Posterior vena cava (tissue), 2 donors: ENCODE measurements around the gene SYNGR3. TPM values are rescaled to one million over a fixed set of nuclear protein-coding genes. Genes with fewer than 3 reads are reported as not detected.
A peak's percentile ranks its signal among the peaks of the same experiment; 100 is the strongest.
"Not testable (repeated sequence)": the region's sequence is repeated elsewhere in the genome, so short reads cannot be mapped to it uniquely, and the experiment has no call there.

Experiments
- DNase-seq: peaks from one replicate; pipeline ENCODE4 v3.0.0-alpha.2; 2020; ENCODE audit warnings: low spot score
- intact Hi-C, 2 donors: fragments of 100-400 bp; cut with DNase I; formaldehyde crosslinking; loops; one replicate each; pipeline versions ENCODE4 v1.14.1 to v1.14.2; 2022 to 2023
- total RNA-seq, 2 donors: library from RNA; stranded (reverse); fragmentation: NEBNext Ultra II Directional; extraction: Animal tissue kit (Norgen Biotek cat#: 25700); gene quantifications; one replicate each; pipeline ENCODE4 v1.2.1, GENCODE V29; 2021
- donor health status: DM: yes; HTN: yes; CAD: no.
- donor health status: DM: yes; HTN: yes; CAD: no.

The SYNGR3 gene
- total RNA-seq, 2 donors from 2014 or later = 0.33 to 0.83 TPM

DNA sequence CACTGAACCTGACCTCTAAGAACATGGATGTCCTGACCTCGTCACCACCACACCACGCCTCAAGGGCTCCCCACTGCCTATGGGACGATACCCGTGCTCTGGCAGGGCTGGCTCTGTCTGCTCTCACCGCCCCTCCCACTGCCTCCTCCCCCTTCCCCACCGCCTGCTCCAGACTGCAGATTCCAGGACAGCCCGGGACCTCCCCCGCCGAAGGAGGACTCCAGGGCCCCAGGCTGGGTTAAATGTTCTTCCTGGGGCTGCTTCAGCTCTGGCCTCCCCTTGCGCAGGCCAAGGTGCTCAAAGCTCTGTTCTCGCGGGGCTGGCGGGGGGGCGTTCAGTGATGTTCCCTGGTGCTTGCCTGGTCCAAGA, 32.9 kb downstream of the SYNGR3 start:
- intact Hi-C loops = loop anchor here in 1 of 2 donors (5.0 kb wide), 1 partner anchor 125 kb away; the partner anchor contains the start of gene RAB26
- DNase-seq = no peak

- intact Hi-C loops = loop anchor here in 1 of 2 donors (5.0 kb wide), 1 partner anchor 124 kb away; the partner anchor contains the start of gene RAB26
- peak; percentile 99 for DNase-seq
Observed at GRCh38 chr16:2023092-2024031, 33.6 kb downstream of the SYNGR3 start.

DNA sequence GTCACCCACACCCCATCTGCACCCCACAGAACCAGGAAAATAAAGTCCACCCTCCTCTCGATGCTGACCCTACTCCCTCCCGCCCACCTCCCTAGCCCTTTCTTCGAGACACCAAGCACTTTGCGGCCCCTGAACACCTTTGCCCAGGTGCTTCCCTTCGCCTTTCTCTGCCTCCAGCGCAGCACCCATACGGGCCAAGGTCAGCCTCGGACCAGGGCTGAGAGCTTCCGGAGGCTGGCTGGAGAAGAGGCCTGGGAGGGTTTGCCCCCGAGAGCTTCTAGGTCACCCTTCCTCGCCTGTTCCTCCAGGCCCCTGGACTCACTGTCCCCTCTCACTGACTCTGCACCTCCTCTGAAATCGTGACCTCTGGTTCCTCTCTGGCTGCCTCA, 34.3 kb downstream of the SYNGR3 start:
- intact Hi-C loops = loop anchor here in 1 of 2 donors (5.0 kb wide), 1 partner anchor 123 kb away; the partner anchor contains the start of gene RAB26
- no peak for DNase-seq

GRCh38 chr16:2025251-2025650, 35.5 kb downstream of the SYNGR3 start:
- intact Hi-C loops = no loop called here
- DNase-seq = no peak

DNA sequence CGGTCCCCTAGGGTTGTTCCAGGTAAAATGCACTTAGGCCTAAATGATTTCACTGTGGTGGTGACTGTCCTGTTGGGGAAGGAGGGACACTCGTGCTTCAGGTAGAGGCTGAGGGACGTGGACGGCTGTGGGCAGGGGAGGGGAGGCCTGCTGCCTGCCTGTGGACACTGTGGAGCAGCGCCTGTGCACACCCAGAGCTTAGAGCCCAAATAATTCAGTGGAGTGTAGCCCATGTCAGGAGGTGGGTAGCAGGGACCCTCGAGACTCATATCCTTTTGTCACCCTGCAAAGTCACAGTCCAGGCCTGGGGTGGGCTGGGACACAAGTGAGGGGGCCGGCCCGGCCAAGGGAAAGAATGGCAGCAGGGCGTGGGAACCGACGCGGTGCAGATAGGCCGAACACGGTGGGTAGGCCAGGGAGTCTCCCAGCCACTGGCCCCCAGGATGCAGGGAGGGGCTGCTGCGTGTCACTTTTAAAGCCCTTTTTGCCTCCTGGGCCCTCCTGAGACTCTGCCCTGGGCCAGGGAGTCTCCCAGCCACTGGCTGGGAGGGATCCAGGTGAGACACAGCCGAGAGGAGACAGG, 36.2 kb downstream of the SYNGR3 start:
- intact Hi-C loops = no loop called here
- no peak for DNase-seq

DNA sequence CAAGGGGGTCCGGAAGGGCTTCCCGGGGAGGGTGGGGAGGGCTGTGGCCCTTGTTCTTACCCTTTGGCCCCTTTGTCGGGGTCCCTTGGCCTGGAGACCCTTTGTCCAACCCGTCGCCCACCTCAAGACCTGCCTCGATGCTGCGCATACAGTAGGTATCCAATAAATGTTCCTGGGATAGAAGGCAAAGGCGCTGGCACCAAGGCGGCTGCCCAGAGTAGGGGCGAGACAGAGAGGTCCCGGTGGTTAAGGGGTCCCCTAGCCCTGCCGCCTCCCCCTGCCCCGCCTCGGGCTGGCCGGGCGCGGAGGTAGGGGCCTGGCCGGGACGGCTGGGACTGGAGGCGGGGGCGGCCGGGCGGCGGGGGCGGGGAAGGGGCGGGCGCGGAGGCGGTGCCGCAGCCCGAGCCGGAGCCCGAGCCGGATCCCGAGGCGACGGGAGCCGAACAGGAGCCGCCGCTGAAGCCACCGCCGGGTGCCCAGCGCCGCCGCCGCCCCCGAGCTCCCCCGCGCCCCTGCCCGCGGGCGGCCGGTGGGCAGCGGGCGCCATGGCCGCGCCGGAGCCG, 36.8 kb downstream of the SYNGR3 start, which contains the start of gene NHERF2:
NHERF2 (plus strand) TSS at position 442 of the 563 bp plus-strand sequence; CDS start at position 546, 104 bp downstream.
- intact Hi-C loops = no loop called here
- DNase-seq = no peak

DNA sequence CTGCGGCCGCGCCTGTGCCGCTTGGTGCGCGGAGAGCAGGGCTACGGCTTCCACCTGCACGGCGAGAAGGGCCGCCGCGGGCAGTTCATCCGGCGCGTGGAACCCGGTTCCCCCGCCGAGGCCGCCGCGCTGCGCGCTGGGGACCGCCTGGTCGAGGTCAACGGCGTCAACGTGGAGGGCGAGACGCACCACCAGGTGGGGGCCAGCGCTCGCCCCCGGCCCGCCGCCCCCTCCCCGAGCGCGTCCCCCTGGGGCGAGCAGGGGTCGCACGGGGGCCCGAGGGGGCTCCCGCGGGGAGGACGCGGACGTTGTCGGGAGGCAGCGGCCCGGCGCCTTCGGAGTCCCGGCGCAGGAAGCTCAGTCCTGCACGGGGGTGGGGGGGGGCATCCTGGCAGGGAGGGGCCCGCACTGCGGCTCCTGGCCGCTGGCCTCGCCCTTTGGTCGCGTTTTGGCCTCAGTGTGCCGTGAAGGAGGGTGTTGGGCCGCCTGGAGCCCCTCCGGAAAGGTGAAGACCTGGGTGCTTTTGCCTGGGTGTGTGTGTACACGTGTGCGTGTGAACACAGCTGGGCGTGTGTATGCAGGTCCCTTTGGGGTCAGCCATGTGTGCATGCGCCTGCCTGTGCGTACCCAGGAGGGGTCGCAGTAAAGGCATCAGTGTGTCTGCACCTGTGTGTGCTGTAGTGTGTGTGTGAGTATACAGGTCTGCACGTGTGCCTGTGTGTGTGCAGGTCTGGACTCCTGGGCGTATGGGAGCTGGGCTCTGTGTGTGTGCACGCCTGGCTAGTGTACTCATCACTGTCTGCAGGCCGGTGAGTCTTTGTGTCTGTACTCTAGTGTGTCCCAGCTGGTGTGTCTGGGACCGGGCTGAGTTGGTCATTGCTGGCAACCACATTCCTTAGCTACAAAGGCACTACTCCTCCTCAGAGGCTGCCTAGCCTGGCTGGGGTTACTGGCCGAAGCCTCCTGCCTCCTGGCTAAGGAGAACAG, 37.5 kb downstream of the SYNGR3 start:
- DNase-seq = no peak
- intact Hi-C loops = no loop called here

GRCh38 chr16:2028146-2028545, 38.4 kb downstream of the SYNGR3 start:
- DNase-seq = no peak
- intact Hi-C loops = no loop called here

DNA sequence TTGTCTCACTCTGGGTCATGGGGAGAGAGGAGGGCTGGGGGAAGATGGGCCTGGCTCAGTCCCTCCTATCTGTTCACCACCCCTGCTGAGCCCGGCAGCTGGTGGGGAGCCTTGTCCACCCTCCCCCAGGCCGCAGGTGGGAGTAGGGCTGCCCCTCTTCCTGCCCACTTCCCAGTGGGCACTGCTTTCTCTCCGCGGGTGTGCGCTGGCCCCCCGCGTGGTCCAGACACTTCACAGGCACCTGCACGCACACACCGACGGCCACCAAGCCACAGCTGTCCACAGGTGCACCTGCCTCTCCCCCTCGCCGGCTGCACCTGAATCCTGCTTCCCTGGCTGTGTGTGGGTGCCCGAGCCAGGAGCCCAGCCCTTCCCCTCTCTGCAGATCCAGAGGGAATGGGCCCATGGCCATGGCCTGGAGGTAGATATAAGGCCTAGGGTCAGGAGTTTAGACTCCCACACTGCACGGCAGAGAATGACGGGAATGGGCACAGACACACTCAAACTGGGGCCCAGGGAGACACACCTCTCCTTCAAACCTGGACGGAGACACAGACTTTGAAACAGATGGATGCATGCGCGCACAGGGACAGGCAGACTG, 39.0 kb downstream of the SYNGR3 start:
- intact Hi-C loops = no loop called here
- no peak for DNase-seq

GRCh38 chr16:2029350-2029749, 39.6 kb downstream of the SYNGR3 start:
- DNase-seq = no peak
- intact Hi-C loops = no loop called here

- intact Hi-C loops = loop anchor here in 1 of 2 donors (10.0 kb wide), 1 partner anchor 65 kb away; no protein-coding TSS in a partner anchor
- no peak for DNase-seq
Observed at GRCh38 chr16:2030036-2030435, 40.3 kb downstream of the SYNGR3 start.

- intact Hi-C loops = loop anchor here in 1 of 2 donors (10.0 kb wide), 1 partner anchor 64 kb away; no protein-coding TSS in a partner anchor
- DNase-seq = no peak
Observed at GRCh38 chr16:2031081-2031577, 41.4 kb downstream of the SYNGR3 start.

GRCh38 chr16:2032285-2033056, 42.7 kb downstream of the SYNGR3 start:
- DNase-seq = no peak
- intact Hi-C loops = loop anchor here in 1 of 2 donors (10.0 kb wide), 1 partner anchor 62 kb away; no protein-coding TSS in a partner anchor

GRCh38 chr16:2033057-2033908, 43.5 kb downstream of the SYNGR3 start:
- intact Hi-C loops = loop anchor here in 1 of 2 donors (10.0 kb wide), 1 partner anchor 62 kb away; no protein-coding TSS in a partner anchor

DNA sequence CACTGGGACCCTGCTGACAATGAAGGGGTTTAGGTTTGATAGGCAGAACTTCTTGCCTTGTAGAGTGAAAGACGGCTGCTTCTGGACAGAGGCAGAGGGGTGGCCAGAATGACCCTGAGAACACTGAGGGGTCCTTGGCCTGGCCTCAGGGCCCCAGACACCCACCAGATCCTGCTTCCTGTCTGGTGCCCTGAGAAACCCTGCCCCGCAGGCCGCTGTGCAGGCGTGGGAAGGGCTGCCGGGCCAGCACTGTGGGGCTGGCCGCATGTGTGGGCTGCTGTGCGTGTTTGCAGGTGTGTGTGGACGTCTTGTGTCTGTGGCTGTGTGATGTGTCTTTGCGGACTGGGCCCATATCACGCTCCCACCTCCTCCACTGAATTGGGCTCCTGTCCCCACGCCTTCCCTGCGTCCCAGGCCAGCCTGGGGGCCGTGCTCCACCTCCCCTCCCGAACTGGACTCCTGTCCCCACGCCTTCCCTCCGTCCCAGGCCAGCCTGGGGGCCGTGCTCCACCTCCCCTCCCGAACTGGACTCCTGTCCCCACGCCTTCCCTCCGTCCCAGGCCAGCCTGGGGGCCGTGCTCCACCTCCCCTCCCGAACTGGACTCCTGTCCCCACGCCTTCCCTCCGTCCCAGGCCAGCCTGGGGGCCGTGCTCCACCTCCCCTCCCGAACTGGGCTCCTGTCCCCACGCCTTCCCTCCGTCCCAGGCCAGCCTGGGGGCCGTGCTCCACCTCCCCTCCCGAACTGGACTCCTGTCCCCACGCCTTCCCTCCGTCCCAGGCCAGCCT, 44.3 kb downstream of the SYNGR3 start:
- not testable (repeated sequence) for DNase-seq
- intact Hi-C loops = loop anchor here in 1 of 2 donors (10.0 kb wide), 1 partner anchor 61 kb away; no protein-coding TSS in a partner anchor

More at GRCh38 chr16:2033057-2033908, 43.5 kb downstream of the SYNGR3 start:
- peak; percentile 90 for DNase-seq
